ENCODE results near the gene MYCT1. TPM values are rescaled to one million over a fixed set of nuclear protein-coding genes. Genes with fewer than 3 reads are reported as not detected.

MYCT1 gene
- total RNA-seq, 8 experiments from 2014 or later = 0.09 to 0.28 TPM; not detected in 6

Other genes with a start within 250 kb of the MYCT1 start
- 100 to 1,000 TPM in 1 of 8 experiments, 10 to 100 TPM in 7; 13.2 to 160 (median 45.7) TPM for gene SYNE1, start 60.5 kb upstream of the MYCT1 start, total RNA-seq
- under 1 TPM in 1 of 8 experiments, not detected in 7; 0.29 TPM for gene VIP, start 52.9 kb downstream of the MYCT1 start, total RNA-seq